ENCODE results near the gene CHIC2. TPM values are rescaled to one million over a fixed set of nuclear protein-coding genes. Genes with fewer than 3 reads are reported as not detected.

The CHIC2 gene
- total RNA-seq, 2 experiments from 2014 or later = 30.4 to 38.6 TPM

- H3K27ac ChIP-seq (ENCODE audit: low read depth, low read length, poor library complexity, severe bottlenecking) = no peak overlapping the region
- no peaks in the 10 kb centered on the region for H4K20me1 ChIP-seq (ENCODE audit: insufficient read depth, low read length)
- H3K9me2 ChIP-seq (ENCODE audit: insufficient read depth, low read length) = no peaks in the 10 kb centered on the region
- no peak overlapping the region for H2AFZ ChIP-seq (ENCODE audit: low read length)
- H3K4me2 ChIP-seq (ENCODE audit: low read length) = no peak overlapping the region
- TF ChIP-seq, protein P1, sequence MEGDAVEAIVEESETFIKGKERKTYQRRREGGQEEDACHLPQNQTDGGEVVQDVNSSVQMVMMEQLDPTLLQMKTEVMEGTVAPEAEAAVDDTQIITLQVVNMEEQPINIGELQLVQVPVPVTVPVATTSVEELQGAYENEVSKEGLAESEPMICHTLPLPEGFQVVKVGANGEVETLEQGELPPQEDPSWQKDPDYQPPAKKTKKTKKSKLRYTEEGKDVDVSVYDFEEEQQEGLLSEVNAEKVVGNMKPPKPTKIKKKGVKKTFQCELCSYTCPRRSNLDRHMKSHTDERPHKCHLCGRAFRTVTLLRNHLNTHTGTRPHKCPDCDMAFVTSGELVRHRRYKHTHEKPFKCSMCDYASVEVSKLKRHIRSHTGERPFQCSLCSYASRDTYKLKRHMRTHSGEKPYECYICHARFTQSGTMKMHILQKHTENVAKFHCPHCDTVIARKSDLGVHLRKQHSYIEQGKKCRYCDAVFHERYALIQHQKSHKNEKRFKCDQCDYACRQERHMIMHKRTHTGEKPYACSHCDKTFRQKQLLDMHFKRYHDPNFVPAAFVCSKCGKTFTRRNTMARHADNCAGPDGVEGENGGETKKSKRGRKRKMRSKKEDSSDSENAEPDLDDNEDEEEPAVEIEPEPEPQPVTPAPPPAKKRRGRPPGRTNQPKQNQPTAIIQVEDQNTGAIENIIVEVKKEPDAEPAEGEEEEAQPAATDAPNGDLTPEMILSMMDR (conservative IDR thresholded peaks at IDR 0.05; ENCODE audit: low read length) = no peak
- TF ChIP-seq EZH2phosphoT487 (IDR thresholded peaks at IDR 0.05; ENCODE audit: borderline replicate concordance, low read depth, low read length) = no peak
- DNase-seq (ENCODE audit: low spot score) = no peak
- CTCF ChIA-PET (ENCODE audit: unreplicated experiment) = no interaction called here
- H3K9me3 ChIP-seq (ENCODE audit: low read length) = no peaks in the 10 kb centered on the region
- intact Hi-C loops (cut with micrococcal nuclease; ENCODE audit: unreplicated experiment) = no loop called here
- H3K79me2 ChIP-seq (ENCODE audit: insufficient read depth, low read depth, low read length) = no peaks in the 10 kb centered on the region
- POLR2A ChIA-PET = interaction anchor here (1.0 kb wide), 1 partner anchor 10 kb away, joined by 5 read pairs; no protein-coding TSS in a partner anchor
- no TSS peak for BruUV-seq (replicated peaks)
- no peaks in the 10 kb centered on the region for H3K4me1 ChIP-seq (ENCODE audit: insufficient read depth, low read length, poor library complexity, severe bottlenecking)
- H3K36me3 ChIP-seq (ENCODE audit: insufficient read depth, low read length) = no peaks in the 10 kb centered on the region
- no peak overlapping the region for H3K4me3 ChIP-seq (ENCODE audit: low read depth, low read length, poor library complexity, severe bottlenecking)
These were observed 78.3 kb downstream of the CHIC2 start for GRCh38 chr4:53986062-53986461.

DNA sequence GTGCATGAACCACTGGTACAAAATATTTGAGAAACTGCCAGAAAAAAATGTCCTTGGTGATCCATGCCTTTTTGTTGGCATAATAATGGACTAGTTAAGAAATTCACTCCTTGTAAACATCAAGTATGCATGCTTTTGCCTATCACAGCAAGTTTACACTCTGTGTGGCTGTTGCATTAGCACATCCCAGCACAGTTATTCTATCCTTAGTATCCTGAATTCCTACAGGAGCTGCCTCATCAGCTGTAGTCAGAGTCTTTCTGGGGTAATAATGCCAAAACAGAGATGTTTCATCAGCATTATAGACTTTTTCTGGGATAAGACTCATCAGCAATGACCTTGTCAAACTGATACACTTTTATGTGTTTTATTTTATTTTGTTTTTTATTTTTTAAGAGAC lies 82.8 kb downstream of the CHIC2 start:
- Histone ChIP-seq H3K36me3 (ENCODE audit: insufficient read depth, low read length) (no peaks in the 10 kb centered on the region), H3K79me2 (ENCODE audit: insufficient read depth, low read depth, low read length) (no peaks in the 10 kb centered on the region), H4K20me1 (ENCODE audit: insufficient read depth, low read length) (no peaks in the 10 kb centered on the region), H3K4me3 (ENCODE audit: low read depth, low read length, poor library complexity, severe bottlenecking) (no peak overlapping the region), H3K27ac (ENCODE audit: low read depth, low read length, poor library complexity, severe bottlenecking) (no peak overlapping the region), H3K4me2 (ENCODE audit: low read length) (no peak overlapping the region), H2AFZ (ENCODE audit: low read length) (no peak overlapping the region), H3K4me1 (ENCODE audit: insufficient read depth, low read length, poor library complexity, severe bottlenecking) (no peaks in the 10 kb centered on the region), H3K9me2 (ENCODE audit: insufficient read depth, low read length) (no peaks in the 10 kb centered on the region), H3K9me3 (ENCODE audit: low read length) (no peaks in the 10 kb centered on the region)
- ChIA-PET CTCF (ENCODE audit: unreplicated experiment) (no interaction called here), POLR2A (no interaction called here)
- TF ChIP-seq EZH2phosphoT487 (IDR thresholded peaks at IDR 0.05; ENCODE audit: borderline replicate concordance, low read depth, low read length) = no peak
- TF ChIP-seq, protein P1 (conservative IDR thresholded peaks at IDR 0.05; ENCODE audit: low read length) = no peak
- no peak for DNase-seq (ENCODE audit: low spot score)
- intact Hi-C loops (cut with micrococcal nuclease; ENCODE audit: unreplicated experiment) = no loop called here
- BruUV-seq (replicated peaks) = no TSS peak

DNA sequence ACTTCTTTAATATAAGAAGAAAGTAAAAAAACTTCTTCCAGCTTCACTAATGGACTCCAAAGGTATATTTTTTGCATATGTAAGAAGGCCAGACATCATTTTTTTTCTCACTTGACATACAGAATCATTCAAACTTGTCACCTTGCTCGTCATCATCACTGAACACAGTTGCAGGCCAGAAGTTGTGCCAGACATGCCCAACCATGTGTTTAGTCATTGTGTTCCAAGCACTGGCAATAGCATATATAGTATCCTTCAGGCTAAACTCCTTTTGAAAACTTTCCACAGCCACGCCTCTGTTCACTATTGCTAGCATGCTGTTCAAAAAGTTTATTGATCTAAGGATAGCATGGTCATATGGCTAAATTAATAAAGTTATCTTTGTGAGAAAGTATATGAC lies 83.3 kb downstream of the CHIC2 start:
- Histone ChIP-seq H3K9me2 (ENCODE audit: insufficient read depth, low read length) (no peaks in the 10 kb centered on the region), H2AFZ (ENCODE audit: low read length) (no peak overlapping the region), H3K4me2 (ENCODE audit: low read length) (no peak overlapping the region), H3K9me3 (ENCODE audit: low read length) (no peaks in the 10 kb centered on the region), H3K4me1 (ENCODE audit: insufficient read depth, low read length, poor library complexity, severe bottlenecking) (no peaks in the 10 kb centered on the region), H4K20me1 (ENCODE audit: insufficient read depth, low read length) (no peaks in the 10 kb centered on the region), H3K4me3 (ENCODE audit: low read depth, low read length, poor library complexity, severe bottlenecking) (no peak overlapping the region), H3K27ac (ENCODE audit: low read depth, low read length, poor library complexity, severe bottlenecking) (no peak overlapping the region), H3K36me3 (ENCODE audit: insufficient read depth, low read length) (no peaks in the 10 kb centered on the region), H3K79me2 (ENCODE audit: insufficient read depth, low read depth, low read length) (no peaks in the 10 kb centered on the region)
- no peak for DNase-seq (ENCODE audit: low spot score)
- POLR2A ChIA-PET = no interaction called here
- BruUV-seq (replicated peaks) = no TSS peak
- intact Hi-C loops (cut with micrococcal nuclease; ENCODE audit: unreplicated experiment) = no loop called here
- TF ChIP-seq, protein P1 (conservative IDR thresholded peaks at IDR 0.05; ENCODE audit: low read length) = no peak
- TF ChIP-seq EZH2phosphoT487 (IDR thresholded peaks at IDR 0.05; ENCODE audit: borderline replicate concordance, low read depth, low read length) = no peak
- CTCF ChIA-PET (ENCODE audit: unreplicated experiment) = no interaction called here
